ENCODE data around the gene MAP3K5. TPM values are rescaled to one million over a fixed set of nuclear protein-coding genes. Genes with fewer than 3 reads are reported as not detected.

The MAP3K5 gene
- total RNA-seq, 3 donors from 2014 or later (not counting 1 experiment from before 2014, with no cell fraction given), result 19.7 to 36.7 (median 35.4) TPM

- Histone ChIP-seq H3K36me3 (ENCODE audit: control insufficient read depth, insufficient read depth, low read length) (no peaks in the 10 kb centered on the region), H3K9me3 (ENCODE audit: control insufficient read depth, insufficient read depth, low read length) (no peaks in the 10 kb centered on the region), H3K4me3 (ENCODE audit: low read length) (no peak overlapping the region), H3K4me1 (ENCODE audit: control insufficient read depth, insufficient read depth, low read length) (no peaks in the 10 kb centered on the region), H3K27me3 (ENCODE audit: control insufficient read depth, insufficient read depth, low read length) (no peaks in the 10 kb centered on the region), H3K27ac (ENCODE audit: low read length) (no peak overlapping the region)
- H3K4me3 Mint-ChIP-seq, result no peak overlapping the region
- H3K27ac Mint-ChIP-seq, result peak overlapping the region in 1 of 2 donors; percentile 53
- intact Hi-C loops (cut with micrococcal nuclease), result no loop called here
- DNase-seq (no peak), ATAC-seq (no peak)
- H3K27me3 Mint-ChIP-seq (ENCODE audit: low read depth in 2 of 2), result no peaks in the 10 kb centered on the region
- H3K36me3 Mint-ChIP-seq, result no peaks in the 10 kb centered on the region
- TF ChIP-seq CTCF (IDR thresholded peaks at IDR 0.05), result no peak
- 89% methylated on average over 5 of the region's 5 CpGs for WGBS (ENCODE audit: insufficient coverage)
- no peaks in the 10 kb centered on the region for H3K9me3 Mint-ChIP-seq
- peaks cover 30 to 51% of the 10 kb centered on the region in 2 donors for H3K4me1 Mint-ChIP-seq
Measured at GRCh38 chr6:136729832-136730231, 62.4 kb downstream of the MAP3K5 start.

- Mint-ChIP-seq H3K4me3 (no peak overlapping the region), H3K4me1 (peaks cover 35 to 53% of the 10 kb centered on the region in 2 donors), H3K27me3 (ENCODE audit: low read depth in 2 of 2) (no peaks in the 10 kb centered on the region), H3K9me3 (no peaks in the 10 kb centered on the region), H3K36me3 (no peaks in the 10 kb centered on the region), H3K27ac (peak overlapping the region in 1 of 2 donors; percentile 53)
- Histone ChIP-seq H3K9me3 (ENCODE audit: control insufficient read depth, insufficient read depth, low read length) (no peaks in the 10 kb centered on the region), H3K27me3 (ENCODE audit: control insufficient read depth, insufficient read depth, low read length) (no peaks in the 10 kb centered on the region), H3K36me3 (ENCODE audit: control insufficient read depth, insufficient read depth, low read length) (no peaks in the 10 kb centered on the region), H3K4me3 (ENCODE audit: low read length) (no peak overlapping the region), H3K27ac (ENCODE audit: low read length) (no peak overlapping the region), H3K4me1 (ENCODE audit: control insufficient read depth, insufficient read depth, low read length) (peaks cover 3% of the 10 kb centered on the region)
- WGBS (ENCODE audit: insufficient coverage), result 99% methylated on average over 4 of the region's 4 CpGs
- no peak for ATAC-seq
- DNase-seq, result no peak
- no peak for TF ChIP-seq CTCF (IDR thresholded peaks at IDR 0.05)
- intact Hi-C loops (cut with micrococcal nuclease), result no loop called here
Measured at GRCh38 chr6:136728976-136729515, 63.2 kb downstream of the MAP3K5 start.

GRCh38 chr6:136728033-136728939 lies 64.0 kb downstream of the MAP3K5 start:
- no peak for ATAC-seq
- Histone ChIP-seq H3K4me3 (ENCODE audit: low read length) (no peak overlapping the region), H3K4me1 (ENCODE audit: control insufficient read depth, insufficient read depth, low read length) (peaks cover 7% of the 10 kb centered on the region), H3K27me3 (ENCODE audit: control insufficient read depth, insufficient read depth, low read length) (no peaks in the 10 kb centered on the region), H3K27ac (ENCODE audit: low read length) (no peak overlapping the region), H3K36me3 (ENCODE audit: control insufficient read depth, insufficient read depth, low read length) (no peaks in the 10 kb centered on the region), H3K9me3 (ENCODE audit: control insufficient read depth, insufficient read depth, low read length) (no peaks in the 10 kb centered on the region)
- no peak overlapping the region for H3K27ac Mint-ChIP-seq
- no peaks in the 10 kb centered on the region for H3K27me3 Mint-ChIP-seq (ENCODE audit: low read depth in 2 of 2)
- H3K4me3 Mint-ChIP-seq, result no peak overlapping the region
- no peaks in the 10 kb centered on the region for H3K36me3 Mint-ChIP-seq
- H3K4me1 Mint-ChIP-seq, result peaks cover 42 to 60% of the 10 kb centered on the region in 2 donors
- H3K9me3 Mint-ChIP-seq, result no peaks in the 10 kb centered on the region
- no peak for DNase-seq
- intact Hi-C loops (cut with micrococcal nuclease), result no loop called here
- 100% methylated on average over 1 of the region's 2 CpGs for WGBS (ENCODE audit: insufficient coverage)
- no peak for TF ChIP-seq CTCF (IDR thresholded peaks at IDR 0.05)

All from natural killer cell (primary cell).